H1 (cell line): ENCODE results near the gene RNF214. TPM values are rescaled to one million over a fixed set of nuclear protein-coding genes. Genes with fewer than 3 reads are reported as not detected.

Experiments used
- CTBP2 ChIP-seq: IDR thresholded peaks from 2 replicates; pipeline ENCODE4 v1.7.0; 2011; ENCODE audit warnings: borderline replicate concordance, mild to moderate bottlenecking, moderate library complexity, mixed read lengths, low read length; ENCODE audit not compliant: insufficient read depth, insufficient read length
- RAD21 ChIP-seq, 2 experiments: IDR thresholded peaks in 1 of 2; conservative IDR thresholded peaks in 1 of 2; 2 replicates each; pipeline ENCODE4 v1.6.1; 2011; ENCODE audit warnings: low read depth in 2 of 2, low read length in 2 of 2, improper control_type of control experiment in 1 of 2, inconsistent platforms in 1 of 2, mild to moderate bottlenecking in 1 of 2, moderate library complexity in 1 of 2
- RFX5 ChIP-seq: IDR thresholded peaks from 2 replicates; pipeline ENCODE4 v1.6.1; 2011; ENCODE audit warnings: low read depth, low read length, improper control_type of control experiment, borderline replicate concordance
- polyA plus RNA-seq, 7 experiments: library from polyadenylated mRNA; depleted of rRNA in 3 of 7; stranded (reverse) in 5 of 7; unstranded in 2 of 7; fragments of >200 nt in 5 of 7; fragments of 200-250 nt in 2 of 7; gene quantifications; 1 replicate in 5 of 7; 2 replicates in 1 of 7; 4 replicates in 1 of 7; pipeline versions ENCODE4 v1.2.1 to v1.2.3, GENCODE V29; 2011 to 2013; ENCODE audit warnings: missing spikeins in 2 of 7, mixed read lengths in 2 of 7
- total RNA-seq: library from RNA; stranded (reverse); fragmentation: NEBNext Ultra II Directional; extraction: Animal tissue kit (Norgen Biotek cat#: 25700); gene quantifications from 2 replicates; pipeline ENCODE4 v1.2.1, GENCODE V29; 2021

RNF214 gene
- total and polyA plus RNA-seq, 2 of the 8 experiments (the other 6 are each of a cell fraction or from before 2014, with no cell fraction given): 34.9 to 35.6 TPM

DNA sequence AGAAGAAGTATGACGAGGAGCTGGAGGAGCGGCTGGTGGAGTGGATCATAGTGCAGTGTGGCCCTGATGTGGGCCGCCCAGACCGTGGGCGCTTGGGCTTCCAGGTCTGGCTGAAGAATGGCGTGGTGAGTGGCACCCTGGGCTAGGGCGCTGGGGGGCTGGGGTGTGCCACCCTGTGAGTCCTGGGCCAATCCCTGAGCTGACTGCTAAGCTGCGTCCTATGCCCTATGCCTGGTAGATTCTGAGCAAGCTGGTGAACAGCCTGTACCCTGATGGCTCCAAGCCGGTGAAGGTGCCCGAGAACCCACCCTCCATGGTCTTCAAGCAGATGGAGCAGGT, 29.4 kb upstream of the RNF214 start (continued):
- no peak for TF ChIP-seq RFX5
- TF ChIP-seq CTBP2: no peak
- no peak for TF ChIP-seq RAD21 (IDR thresholded peaks at IDR 0.05 in 1 of 2, conservative IDR thresholded peaks at IDR 0.05 in 1 of 2; ENCODE audit: low read depth in 2 of 2, low read length in 2 of 2)
